ENCODE results near the gene PALM2AKAP2. TPM values are rescaled to one million over a fixed set of nuclear protein-coding genes. Genes with fewer than 3 reads are reported as not detected.

The PALM2AKAP2 gene
- total RNA-seq, 4 donors from 2014 or later, result 0.78 to 9.0 (median 4.4) TPM

GRCh38 chr9:109751253-109751652, 28.7 kb upstream of the PALM2AKAP2 start:
- DNase-seq (ENCODE audit: low spot score in 2 of 2), result no peak
- no peaks in the 10 kb centered on the region for H3K27me3 ChIP-seq
- TF ChIP-seq CTCF (IDR thresholded peaks at IDR 0.05) (no peak), POLR2A (IDR thresholded peaks at IDR 0.05) (no peak), EP300 (IDR thresholded peaks at IDR 0.05) (no peak)
- H3K4me3 ChIP-seq, result no peak overlapping the region
- no peak overlapping the region for H3K27ac ChIP-seq
- 13 to 23% methylated on average over 7 of the region's 7 CpGs for WGBS, 2 donors
- H3K9me3 ChIP-seq, result no peaks in the 10 kb centered on the region
- H3K4me1 ChIP-seq, result peaks cover 0 to 9% (median 0%) of the 10 kb centered on the region in 4 donors
- H3K36me3 ChIP-seq, result no peaks in the 10 kb centered on the region

DNA sequence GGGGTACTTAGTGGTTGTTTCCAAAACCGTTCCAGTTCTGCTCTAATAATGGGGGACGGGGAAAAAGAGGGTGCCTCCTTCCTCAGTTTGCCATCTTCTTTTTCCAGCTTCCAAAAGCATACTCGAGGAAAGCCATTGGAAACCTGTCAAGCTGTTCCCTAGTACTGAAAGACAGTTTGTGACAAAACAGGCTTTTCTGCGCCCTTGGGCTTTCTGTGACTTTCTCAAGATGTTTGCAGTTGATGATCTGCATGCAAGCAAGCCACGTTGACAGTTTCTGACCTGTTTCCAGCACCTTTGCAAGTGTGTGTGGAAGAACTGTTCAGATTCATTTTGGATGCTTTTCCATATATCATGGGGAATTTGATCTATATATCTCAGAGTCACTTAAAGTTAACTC, 26.7 kb upstream of the PALM2AKAP2 start:
- peaks cover 0 to 6% (median 0%) of the 10 kb centered on the region in 4 donors for H3K4me1 ChIP-seq
- TF ChIP-seq CTCF (IDR thresholded peaks at IDR 0.05) (no peak), EP300 (IDR thresholded peaks at IDR 0.05) (no peak), POLR2A (IDR thresholded peaks at IDR 0.05) (no peak)
- WGBS, 2 donors, result 87 to 88% methylated on average over 5 of the region's 5 CpGs
- no peak for DNase-seq (ENCODE audit: low spot score in 2 of 2)
- no peaks in the 10 kb centered on the region for H3K9me3 ChIP-seq
- H3K36me3 ChIP-seq, result no peaks in the 10 kb centered on the region
- H3K27ac ChIP-seq, result no peak overlapping the region
- no peaks in the 10 kb centered on the region for H3K27me3 ChIP-seq
- no peak overlapping the region for H3K4me3 ChIP-seq

DNA sequence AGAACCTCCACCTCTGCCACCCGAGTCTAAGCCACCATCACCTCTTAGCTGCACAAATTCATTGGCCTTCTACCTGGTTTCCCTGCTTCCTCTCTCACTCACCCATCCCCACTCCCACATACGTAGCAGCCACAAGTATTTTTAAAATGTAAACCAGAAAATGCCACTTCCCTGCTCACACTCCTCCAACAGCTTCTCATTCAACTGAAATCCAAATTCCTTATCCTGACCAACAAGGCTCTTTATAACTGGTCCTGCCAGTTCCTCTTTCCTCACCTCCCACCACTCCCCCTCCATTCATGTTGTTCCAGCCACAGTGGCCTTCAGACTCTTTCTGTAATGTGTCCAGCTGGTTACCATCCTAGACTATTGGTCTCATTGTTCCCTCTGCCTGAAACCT, 25.0 kb upstream of the PALM2AKAP2 start:
- no peak for DNase-seq (ENCODE audit: low spot score in 2 of 2)
- peaks cover 0 to 6% (median 0%) of the 10 kb centered on the region in 4 donors for H3K4me1 ChIP-seq
- TF ChIP-seq EP300 (IDR thresholded peaks at IDR 0.05) (no peak), POLR2A (IDR thresholded peaks at IDR 0.05) (no peak), CTCF (IDR thresholded peaks at IDR 0.05) (no peak)
- H3K27ac ChIP-seq, result no peak overlapping the region
- no peaks in the 10 kb centered on the region for H3K36me3 ChIP-seq
- no peaks in the 10 kb centered on the region for H3K27me3 ChIP-seq
- no peaks in the 10 kb centered on the region for H3K9me3 ChIP-seq
- 83 to 94% methylated on average over 2 of the region's 2 CpGs for WGBS, 2 donors
- H3K4me3 ChIP-seq, result no peak overlapping the region

GRCh38 chr9:109759589-109759988, 20.4 kb upstream of the PALM2AKAP2 start:
- H3K4me3 ChIP-seq, result no peak overlapping the region
- no peaks in the 10 kb centered on the region for H3K36me3 ChIP-seq
- no peak for TF ChIP-seq CTCF (IDR thresholded peaks at IDR 0.05)
- TF ChIP-seq EP300 (IDR thresholded peaks at IDR 0.05), result no peak
- TF ChIP-seq POLR2A (IDR thresholded peaks at IDR 0.05), result no peak
- 50 to 53% methylated on average over 3 of the region's 3 CpGs for WGBS, 2 donors
- H3K27me3 ChIP-seq, result no peaks in the 10 kb centered on the region
- no peak overlapping the region for H3K27ac ChIP-seq
- H3K4me1 ChIP-seq, result no peaks in the 10 kb centered on the region
- H3K9me3 ChIP-seq, result no peaks in the 10 kb centered on the region
- DNase-seq (ENCODE audit: low spot score in 2 of 2), result no peak

DNA sequence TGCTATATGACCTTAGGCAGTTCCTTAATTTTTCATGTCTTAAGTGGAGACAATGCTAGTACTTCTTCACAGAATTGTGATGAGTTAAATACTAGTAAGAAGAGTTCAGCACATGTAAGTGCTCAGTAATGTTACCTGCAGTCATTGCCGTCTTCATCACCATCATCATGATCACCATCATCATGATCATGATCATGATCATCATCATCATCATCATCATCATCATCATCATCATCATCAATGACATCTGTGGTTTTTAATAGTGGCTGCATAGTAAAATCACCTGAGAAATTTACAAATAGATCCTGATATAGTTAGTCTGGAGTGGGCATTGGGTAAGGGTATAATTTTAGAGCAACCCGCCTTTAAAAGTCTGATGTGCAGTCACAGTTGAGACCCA, 14.7 kb upstream of the PALM2AKAP2 start:
- TF ChIP-seq EP300 (IDR thresholded peaks at IDR 0.05) (no peak), POLR2A (IDR thresholded peaks at IDR 0.05) (no peak), CTCF (IDR thresholded peaks at IDR 0.05) (no peak)
- Histone ChIP-seq H3K36me3 (no peaks in the 10 kb centered on the region), H3K27ac (no peak overlapping the region), H3K27me3 (no peaks in the 10 kb centered on the region), H3K4me1 (no peaks in the 10 kb centered on the region), H3K4me3 (no peak overlapping the region), H3K9me3 (no peaks in the 10 kb centered on the region)
- WGBS, 2 donors, result 89 to 100% methylated on average over 2 of the region's 2 CpGs
- DNase-seq (ENCODE audit: low spot score in 2 of 2), result no peak
